ENCODE results near the gene INA.

INA gene

DNA sequence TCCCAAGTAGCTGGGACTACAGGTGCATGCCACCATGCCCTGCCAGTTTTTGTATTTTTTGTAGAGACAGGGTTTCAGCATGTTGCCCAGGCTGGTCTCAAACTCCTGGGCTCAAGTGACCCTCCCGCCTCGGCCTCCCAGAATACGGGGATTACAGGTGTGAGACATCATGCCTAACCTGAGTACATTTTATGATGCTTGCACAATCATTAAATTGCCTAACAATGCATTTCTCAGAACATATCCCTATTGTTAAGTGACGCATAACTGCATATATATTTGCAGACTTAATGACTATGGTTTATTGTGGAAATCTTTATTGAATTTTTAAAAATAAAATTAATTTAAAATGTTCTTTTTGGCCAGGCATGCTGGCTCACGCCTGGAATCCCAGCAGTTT is 30.7 kb downstream of the INA start:
- Histone ChIP-seq H3K4me1 (ENCODE audit: control insufficient read depth, insufficient read depth, low read length) (no peaks in the 10 kb centered on the region), H3K36me3 (ENCODE audit: control insufficient read depth, insufficient read depth, low read length, severe bottlenecking) (peaks cover 58% of the 10 kb centered on the region), H3K27me3 (replicated peaks; ENCODE audit: control insufficient read depth, insufficient read depth, low read length) (no peaks in the 10 kb centered on the region), H3K9ac (ENCODE audit: low read length) (no peak overlapping the region), H3K4me3 (ENCODE audit: low read length) (no peak overlapping the region), H3K9me3 (ENCODE audit: control insufficient read depth, low read length) (no peaks in the 10 kb centered on the region)
- no peak for DNase-seq (ENCODE audit: low read depth)

- H3K4me1 ChIP-seq (ENCODE audit: control insufficient read depth, insufficient read depth, low read length), result no peaks in the 10 kb centered on the region
- no peak for DNase-seq (ENCODE audit: low read depth)
- no peak overlapping the region for H3K4me3 ChIP-seq (ENCODE audit: low read length)
- no peak overlapping the region for H3K9ac ChIP-seq (ENCODE audit: low read length)
- H3K9me3 ChIP-seq (ENCODE audit: control insufficient read depth, low read length), result no peaks in the 10 kb centered on the region
- no peaks in the 10 kb centered on the region for H3K27me3 ChIP-seq (replicated peaks; ENCODE audit: control insufficient read depth, insufficient read depth, low read length)
- H3K36me3 ChIP-seq (ENCODE audit: control insufficient read depth, insufficient read depth, low read length, severe bottlenecking), result peaks cover 61% of the 10 kb centered on the region
Measured at GRCh38 chr10:103310197-103310596, 33.3 kb downstream of the INA start.

GRCh38 chr10:103316087-103316486 is 39.1 kb downstream of the INA start:
- Histone ChIP-seq H3K9ac (ENCODE audit: low read length) (no peak overlapping the region), H3K4me1 (ENCODE audit: control insufficient read depth, insufficient read depth, low read length) (no peaks in the 10 kb centered on the region), H3K27me3 (replicated peaks; ENCODE audit: control insufficient read depth, insufficient read depth, low read length) (no peaks in the 10 kb centered on the region), H3K4me3 (ENCODE audit: low read length) (no peak overlapping the region), H3K9me3 (ENCODE audit: control insufficient read depth, low read length) (no peaks in the 10 kb centered on the region), H3K36me3 (ENCODE audit: control insufficient read depth, insufficient read depth, low read length, severe bottlenecking) (peaks cover 58% of the 10 kb centered on the region)
- DNase-seq (ENCODE audit: low read depth), result no peak

GRCh38 chr10:103327906-103328305 is 51.0 kb downstream of the INA start:
- H3K27me3 ChIP-seq (replicated peaks; ENCODE audit: control insufficient read depth, insufficient read depth, low read length), result no peaks in the 10 kb centered on the region
- no peaks in the 10 kb centered on the region for H3K9me3 ChIP-seq (ENCODE audit: control insufficient read depth, low read length)
- DNase-seq (ENCODE audit: low read depth), result no peak
- H3K9ac ChIP-seq (ENCODE audit: low read length), result no peak overlapping the region
- H3K4me1 ChIP-seq (ENCODE audit: control insufficient read depth, insufficient read depth, low read length), result no peaks in the 10 kb centered on the region
- no peak overlapping the region for H3K4me3 ChIP-seq (ENCODE audit: low read length)
- peaks cover 61% of the 10 kb centered on the region for H3K36me3 ChIP-seq (ENCODE audit: control insufficient read depth, insufficient read depth, low read length, severe bottlenecking)

DNA sequence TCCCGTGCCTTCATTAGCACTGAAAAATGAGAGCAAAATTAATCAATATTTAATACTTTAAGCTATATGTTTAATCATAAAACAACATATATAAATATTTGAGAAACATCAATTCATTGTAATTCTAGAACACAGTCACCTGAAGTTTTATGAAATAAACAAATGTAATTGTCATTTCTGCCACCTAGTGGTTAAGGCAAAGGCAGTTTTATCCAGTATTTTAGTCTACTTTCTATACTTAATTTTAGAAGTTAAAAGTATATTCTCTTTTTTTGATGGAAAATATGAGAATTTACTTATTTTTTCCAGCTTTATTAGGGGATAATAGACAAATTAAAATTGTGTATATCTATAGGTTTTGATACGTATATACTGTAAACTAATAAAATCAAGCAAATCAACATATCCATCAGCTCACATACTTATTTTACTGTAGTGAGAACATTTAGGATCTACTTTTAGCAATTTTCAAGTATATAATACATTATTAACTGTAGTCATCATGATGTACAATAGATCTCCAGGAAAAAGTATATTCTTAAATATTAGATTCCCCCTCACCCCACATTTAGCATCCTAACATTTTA is 57.1 kb downstream of the INA start:
- H3K4me1 ChIP-seq (ENCODE audit: control insufficient read depth, insufficient read depth, low read length), result no peaks in the 10 kb centered on the region
- H3K9me3 ChIP-seq (ENCODE audit: control insufficient read depth, low read length), result no peaks in the 10 kb centered on the region
- peaks cover 44% of the 10 kb centered on the region for H3K36me3 ChIP-seq (ENCODE audit: control insufficient read depth, insufficient read depth, low read length, severe bottlenecking)
- no peak overlapping the region for H3K9ac ChIP-seq (ENCODE audit: low read length)
- no peaks in the 10 kb centered on the region for H3K27me3 ChIP-seq (replicated peaks; ENCODE audit: control insufficient read depth, insufficient read depth, low read length)
- peak; percentile 71 for DNase-seq (ENCODE audit: low read depth)
- H3K4me3 ChIP-seq (ENCODE audit: low read length), result no peak overlapping the region

DNA sequence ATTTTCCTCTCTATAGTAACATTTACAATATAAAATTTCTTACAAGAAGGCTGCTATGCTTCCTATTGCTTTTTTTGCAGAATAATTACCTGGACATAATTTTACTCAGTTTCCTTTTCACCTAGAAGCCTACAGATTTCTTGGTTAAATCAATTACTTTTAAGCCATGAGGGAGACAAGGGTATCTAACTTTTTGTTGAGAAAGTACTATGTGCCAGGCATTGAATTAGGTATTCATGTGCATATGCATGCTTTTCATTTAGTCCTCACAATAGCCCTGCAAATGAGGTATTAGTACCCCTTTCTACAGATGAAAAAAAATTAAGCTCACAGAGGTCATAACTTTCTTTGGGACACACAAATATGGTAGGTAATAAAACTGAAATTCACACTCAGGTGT is 57.6 kb downstream of the INA start:
- Histone ChIP-seq H3K4me3 (ENCODE audit: low read length) (no peak overlapping the region), H3K4me1 (ENCODE audit: control insufficient read depth, insufficient read depth, low read length) (no peaks in the 10 kb centered on the region), H3K36me3 (ENCODE audit: control insufficient read depth, insufficient read depth, low read length, severe bottlenecking) (peaks cover 46% of the 10 kb centered on the region), H3K9me3 (ENCODE audit: control insufficient read depth, low read length) (no peaks in the 10 kb centered on the region), H3K9ac (ENCODE audit: low read length) (no peak overlapping the region), H3K27me3 (replicated peaks; ENCODE audit: control insufficient read depth, insufficient read depth, low read length) (no peaks in the 10 kb centered on the region)
- DNase-seq (ENCODE audit: low read depth), result no peak

GRCh38 chr10:103336370-103336769 is 59.4 kb downstream of the INA start:
- Histone ChIP-seq H3K9ac (ENCODE audit: low read length) (no peak overlapping the region), H3K27me3 (replicated peaks; ENCODE audit: control insufficient read depth, insufficient read depth, low read length) (no peaks in the 10 kb centered on the region), H3K36me3 (ENCODE audit: control insufficient read depth, insufficient read depth, low read length, severe bottlenecking) (peaks cover 39% of the 10 kb centered on the region), H3K4me3 (ENCODE audit: low read length) (no peak overlapping the region), H3K9me3 (ENCODE audit: control insufficient read depth, low read length) (no peaks in the 10 kb centered on the region), H3K4me1 (ENCODE audit: control insufficient read depth, insufficient read depth, low read length) (no peaks in the 10 kb centered on the region)
- DNase-seq (ENCODE audit: low read depth), result no peak
